ENCODE data around the gene PDE4D. TPM values are rescaled to one million over a fixed set of nuclear protein-coding genes. Genes with fewer than 3 reads are reported as not detected.

The PDE4D gene
- total RNA-seq, 1 experiment from 2014 or later = 2.4 TPM

- Histone ChIP-seq H3K4me1 (ENCODE audit: control insufficient read depth, insufficient read depth, low read length) (no peaks in the 10 kb centered on the region), H3K27ac (ENCODE audit: low read length) (no peak overlapping the region), H3K27me3 (ENCODE audit: control insufficient read depth, insufficient read depth, low read length) (no peaks in the 10 kb centered on the region), H3K36me3 (ENCODE audit: control insufficient read depth, insufficient read depth, low read length) (no peaks in the 10 kb centered on the region), H3K4me3 (ENCODE audit: low read depth in 2 of 2, low read length in 2 of 2) (no peak overlapping the region), H3K9me3 (ENCODE audit: control insufficient read depth, insufficient read depth, low read depth, low read length) (no peaks in the 10 kb centered on the region)
- POLR2A ChIA-PET = no interaction called here
- TF ChIP-seq TCF7L2 (IDR thresholded peaks at IDR 0.05; ENCODE audit: low read depth, low read length) (no peak), CTCF (IDR thresholded peaks at IDR 0.05) (no peak), SIN3A (IDR thresholded peaks at IDR 0.05; ENCODE audit: borderline replicate concordance, insufficient read depth, low read depth, low read length) (no peak), REST (IDR thresholded peaks at IDR 0.05; ENCODE audit: insufficient read depth in 1 of 2, low read depth in 2 of 2, low read length in 1 of 2) (no peak), POLR2AphosphoS5 (IDR thresholded peaks at IDR 0.05; ENCODE audit: low read depth, low read length) (no peak)
- no TSS peak for BruUV-seq (replicated peaks)
- in situ Hi-C loops (cut with HindIII; ENCODE audit: low pct_unique_long_range_greater_than_20kb, low sequenced_read_pairs) = no loop called here
- intact Hi-C loops (cut with micrococcal nuclease; ENCODE audit: unreplicated experiment) = no loop called here
- ATAC-seq (no peak), DNase-seq (ENCODE audit: low read depth, low spot score) (no peak)
- CTCF ChIA-PET = no interaction called here
Measured at GRCh38 chr5:59238126-59238902, 655.2 kb downstream of the PDE4D start.

GRCh38 chr5:59236986-59237385 is 656.5 kb downstream of the PDE4D start:
- H3K9me3 ChIP-seq (ENCODE audit: control insufficient read depth, insufficient read depth, low read depth, low read length) = no peaks in the 10 kb centered on the region
- in situ Hi-C loops (cut with HindIII; ENCODE audit: low pct_unique_long_range_greater_than_20kb, low sequenced_read_pairs) (no loop called here), intact Hi-C loops (cut with micrococcal nuclease; ENCODE audit: unreplicated experiment) (no loop called here)
- H3K4me3 ChIP-seq (ENCODE audit: low read depth in 2 of 2, low read length in 2 of 2) = no peak overlapping the region
- H3K27ac ChIP-seq (ENCODE audit: low read length) = no peak overlapping the region
- POLR2A ChIA-PET = no interaction called here
- ATAC-seq = no peak
- BruUV-seq (replicated peaks) = no TSS peak
- H3K36me3 ChIP-seq (ENCODE audit: control insufficient read depth, insufficient read depth, low read length) = no peaks in the 10 kb centered on the region
- H3K27me3 ChIP-seq (ENCODE audit: control insufficient read depth, insufficient read depth, low read length) = no peaks in the 10 kb centered on the region
- no peaks in the 10 kb centered on the region for H3K4me1 ChIP-seq (ENCODE audit: control insufficient read depth, insufficient read depth, low read length)
- TF ChIP-seq REST (IDR thresholded peaks at IDR 0.05; ENCODE audit: insufficient read depth in 1 of 2, low read depth in 2 of 2, low read length in 1 of 2) (no peak), POLR2AphosphoS5 (IDR thresholded peaks at IDR 0.05; ENCODE audit: low read depth, low read length) (no peak), CTCF (IDR thresholded peaks at IDR 0.05) (no peak), SIN3A (IDR thresholded peaks at IDR 0.05; ENCODE audit: borderline replicate concordance, insufficient read depth, low read depth, low read length) (no peak), TCF7L2 (IDR thresholded peaks at IDR 0.05; ENCODE audit: low read depth, low read length) (no peak)
- no peak for DNase-seq (ENCODE audit: low read depth, low spot score)
- CTCF ChIA-PET = no interaction called here
